Colonic mucosa (tissue), 4 donors: ENCODE data around the gene STAT4. TPM values are rescaled to one million over a fixed set of nuclear protein-coding genes. Genes with fewer than 3 reads are reported as not detected.
A peak's percentile ranks its signal among the peaks of the same experiment; 100 is the strongest.

Experiments used
- DNase-seq: peaks from one replicate; pipeline ENCODE4 v3.0.0-alpha.2; 2020
- H3K27ac ChIP-seq: fragments of 200-600 bp; one replicate; pipeline ENCODE4 v1.8.0; 2021
- H3K27me3 ChIP-seq: fragments of 200-600 bp; one replicate; pipeline ENCODE4 v1.8.0; 2021
- H3K36me3 ChIP-seq: fragments of 200-600 bp; one replicate; pipeline ENCODE4 v1.8.0; 2021
- H3K4me1 ChIP-seq: fragments of 200-600 bp; one replicate; pipeline ENCODE4 v1.8.0; 2021; ENCODE audit warnings: mild to moderate bottlenecking
- H3K4me3 ChIP-seq: fragments of 200-600 bp; one replicate; pipeline ENCODE4 v1.8.0; 2021
- H3K9ac ChIP-seq, 2 donors: one replicate each; pipeline ENCODE4 v1.7.0; 2013; ENCODE audit warnings: control low read depth in 2 of 2, low read depth in 2 of 2, low read length in 2 of 2
- H3K9me3 ChIP-seq: fragments of 200-600 bp; one replicate; pipeline ENCODE4 v1.8.0; 2021
- CTCF ChIP-seq: fragments of 200-600 bp; IDR thresholded peaks from one replicate; pipeline ENCODE4 v1.8.0; 2022; ENCODE audit warnings: antibody characterized with exemption, mild to moderate bottlenecking
- intact Hi-C: fragments of 100-400 bp; cut with DNase I; formaldehyde crosslinking; loops from one replicate; pipeline ENCODE4 v1.14.1; 2022
- total RNA-seq, 2 donors: library from RNA; stranded (reverse); fragmentation: NEBNext Ultra II Directional in 1 of 2; extraction: Animal tissue kit (Norgen Biotek cat#: 25700) in 1 of 2; gene quantifications; one replicate each; pipeline ENCODE4 v1.2.1, GENCODE V29; 2021
- donor health status: healthy.
- donor health status: DM: no; HTN: no; CAD: no.
- donor health status: DM: no; HTN: no; CAD: no.

Gene STAT4, protein sequence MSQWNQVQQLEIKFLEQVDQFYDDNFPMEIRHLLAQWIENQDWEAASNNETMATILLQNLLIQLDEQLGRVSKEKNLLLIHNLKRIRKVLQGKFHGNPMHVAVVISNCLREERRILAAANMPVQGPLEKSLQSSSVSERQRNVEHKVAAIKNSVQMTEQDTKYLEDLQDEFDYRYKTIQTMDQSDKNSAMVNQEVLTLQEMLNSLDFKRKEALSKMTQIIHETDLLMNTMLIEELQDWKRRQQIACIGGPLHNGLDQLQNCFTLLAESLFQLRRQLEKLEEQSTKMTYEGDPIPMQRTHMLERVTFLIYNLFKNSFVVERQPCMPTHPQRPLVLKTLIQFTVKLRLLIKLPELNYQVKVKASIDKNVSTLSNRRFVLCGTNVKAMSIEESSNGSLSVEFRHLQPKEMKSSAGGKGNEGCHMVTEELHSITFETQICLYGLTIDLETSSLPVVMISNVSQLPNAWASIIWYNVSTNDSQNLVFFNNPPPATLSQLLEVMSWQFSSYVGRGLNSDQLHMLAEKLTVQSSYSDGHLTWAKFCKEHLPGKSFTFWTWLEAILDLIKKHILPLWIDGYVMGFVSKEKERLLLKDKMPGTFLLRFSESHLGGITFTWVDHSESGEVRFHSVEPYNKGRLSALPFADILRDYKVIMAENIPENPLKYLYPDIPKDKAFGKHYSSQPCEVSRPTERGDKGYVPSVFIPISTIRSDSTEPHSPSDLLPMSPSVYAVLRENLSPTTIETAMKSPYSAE
- total RNA-seq: 1 to 10 TPM; 2.0 to 2.1 TPM

DNA sequence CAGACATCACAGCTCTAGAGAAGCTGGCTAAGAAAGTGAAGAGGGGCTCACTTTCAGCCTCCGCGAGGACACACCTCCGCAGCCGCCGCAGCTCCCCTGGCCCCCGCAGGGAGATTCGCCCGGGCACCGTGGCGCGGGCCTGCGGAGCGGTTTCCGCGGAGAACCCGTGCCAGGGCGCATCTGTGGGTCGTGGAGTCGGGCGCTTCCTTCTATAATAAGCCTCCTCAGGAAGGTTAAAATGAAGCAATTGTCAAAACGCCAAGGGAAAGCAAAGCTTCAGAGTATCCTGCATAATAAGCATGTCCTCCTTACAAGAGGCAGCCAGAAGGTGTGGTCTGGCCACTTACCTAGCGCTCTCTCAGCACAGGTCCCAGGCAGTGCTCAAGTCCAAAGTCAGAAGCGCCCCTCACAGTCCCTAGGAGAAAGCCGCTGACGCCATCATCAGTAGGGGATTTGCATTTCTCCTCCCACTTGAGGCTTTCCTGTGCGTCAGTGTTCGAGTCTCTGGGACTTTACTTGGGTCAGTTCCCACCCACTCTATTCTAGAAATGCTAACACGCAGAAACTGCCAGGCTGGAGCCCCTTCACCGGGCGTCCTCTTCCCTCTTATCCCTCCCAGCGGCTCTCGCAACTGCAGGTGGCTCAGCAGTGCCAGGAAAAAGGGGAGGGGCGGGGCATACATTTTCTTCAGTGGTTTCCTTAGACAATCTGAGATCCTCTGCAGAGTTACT is at the start of gene STAT4:
Gene STAT4, minus strand, starts transcription at position 395 of the 731 bp plus-strand sequence. CDS start 2,791 bp downstream, outside the sequence.
- peak within 1 kb of the TSS; percentile 32 to 67 for H3K9ac ChIP-seq
- H3K9me3 ChIP-seq: no peaks in the 10 kb centered on the region
- H3K36me3 ChIP-seq: no peaks in the 10 kb centered on the region
- H3K4me3 ChIP-seq: peak within 1 kb of the TSS; percentile 45
- no peak for TF ChIP-seq CTCF
- H3K27ac ChIP-seq: peak within 1 kb of the TSS; percentile 38
- intact Hi-C loops: no loop called here
- no peaks in the 10 kb centered on the region for H3K27me3 ChIP-seq
- H3K4me1 ChIP-seq: no peaks in the 10 kb centered on the region
- DNase-seq: peak; percentile 69

GRCh38 chr2:191199929-191200512 is 49.2 kb upstream of the STAT4 start:
- Histone ChIP-seq H3K9me3 (no peaks in the 10 kb centered on the region), H3K36me3 (no peaks in the 10 kb centered on the region), H3K27ac (no peak overlapping the region), H3K9ac (no peak overlapping the region), H3K4me3 (no peak overlapping the region), H3K4me1 (no peaks in the 10 kb centered on the region), H3K27me3 (no peaks in the 10 kb centered on the region)
- DNase-seq: no peak
- TF ChIP-seq CTCF: no peak
- intact Hi-C loops: no loop called here

DNA sequence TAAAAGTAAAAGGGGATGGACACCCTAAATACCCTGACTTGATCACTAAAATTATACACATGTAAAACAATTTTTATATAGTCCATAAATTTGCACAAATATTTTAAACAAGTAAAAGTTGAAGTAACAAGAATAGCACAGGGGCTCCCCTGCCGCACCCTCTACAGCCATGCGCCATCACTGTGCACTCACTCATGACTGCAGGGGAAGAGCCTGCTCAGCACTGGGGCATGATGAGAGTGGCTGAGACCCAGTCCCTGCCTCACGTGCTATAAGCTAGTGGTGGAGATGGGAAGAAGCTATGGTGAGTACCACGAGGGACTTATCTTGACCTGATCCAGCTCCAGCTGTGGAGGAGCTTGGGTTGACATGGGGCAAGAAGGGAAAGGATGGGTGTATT is 47.5 kb upstream of the STAT4 start:
- Histone ChIP-seq H3K4me3 (no peak overlapping the region), H3K36me3 (no peaks in the 10 kb centered on the region), H3K9me3 (no peaks in the 10 kb centered on the region), H3K4me1 (no peaks in the 10 kb centered on the region), H3K27me3 (no peaks in the 10 kb centered on the region), H3K9ac (no peak overlapping the region), H3K27ac (no peak overlapping the region)
- no peak for TF ChIP-seq CTCF
- DNase-seq: no peak
- intact Hi-C loops: no loop called here

DNA sequence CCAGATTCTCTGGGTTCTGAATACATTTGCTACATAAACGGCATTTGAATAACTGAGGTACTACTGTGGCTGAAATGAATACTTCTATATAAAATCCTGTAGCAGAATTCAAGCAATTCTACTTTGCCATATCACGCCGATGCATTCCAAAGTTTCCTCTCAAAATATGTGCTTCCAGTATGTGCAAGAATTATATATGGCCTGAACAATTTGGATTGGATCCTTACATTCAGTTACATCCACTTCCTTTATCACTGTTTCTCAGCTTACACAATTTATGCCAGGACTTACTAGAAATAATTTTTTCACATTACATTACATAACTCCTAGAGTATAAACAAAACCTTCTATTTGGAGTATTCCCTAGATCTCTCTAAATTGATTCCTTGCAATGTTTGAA is 46.3 kb upstream of the STAT4 start:
- Histone ChIP-seq H3K4me3 (no peak overlapping the region), H3K27ac (no peak overlapping the region), H3K27me3 (no peaks in the 10 kb centered on the region), H3K9me3 (no peaks in the 10 kb centered on the region), H3K9ac (no peak overlapping the region), H3K4me1 (no peaks in the 10 kb centered on the region), H3K36me3 (no peaks in the 10 kb centered on the region)
- no peak for TF ChIP-seq CTCF
- no peak for DNase-seq
- intact Hi-C loops: no loop called here

GRCh38 chr2:191195021-191195420 is 44.2 kb upstream of the STAT4 start:
- Histone ChIP-seq H3K27ac (no peak overlapping the region), H3K36me3 (no peaks in the 10 kb centered on the region), H3K27me3 (no peaks in the 10 kb centered on the region), H3K4me1 (no peaks in the 10 kb centered on the region), H3K4me3 (no peak overlapping the region), H3K9me3 (no peaks in the 10 kb centered on the region), H3K9ac (no peak overlapping the region)
- TF ChIP-seq CTCF: no peak
- DNase-seq: no peak
- intact Hi-C loops: no loop called here
